HG03575 (cell line): ENCODE measurements around the gene SLC6A18.

Source experiments
- ATAC-seq: cut with Tn5 transposase; IDR thresholded peaks from one replicate; pipeline ENCODE4 v1.9.1; 2021; ENCODE audit not compliant: unreplicated experiment, insufficient number of reproducible peaks, low FRiP score; ENCODE audit errors: extremely low read depth

Gene SLC6A18

DNA sequence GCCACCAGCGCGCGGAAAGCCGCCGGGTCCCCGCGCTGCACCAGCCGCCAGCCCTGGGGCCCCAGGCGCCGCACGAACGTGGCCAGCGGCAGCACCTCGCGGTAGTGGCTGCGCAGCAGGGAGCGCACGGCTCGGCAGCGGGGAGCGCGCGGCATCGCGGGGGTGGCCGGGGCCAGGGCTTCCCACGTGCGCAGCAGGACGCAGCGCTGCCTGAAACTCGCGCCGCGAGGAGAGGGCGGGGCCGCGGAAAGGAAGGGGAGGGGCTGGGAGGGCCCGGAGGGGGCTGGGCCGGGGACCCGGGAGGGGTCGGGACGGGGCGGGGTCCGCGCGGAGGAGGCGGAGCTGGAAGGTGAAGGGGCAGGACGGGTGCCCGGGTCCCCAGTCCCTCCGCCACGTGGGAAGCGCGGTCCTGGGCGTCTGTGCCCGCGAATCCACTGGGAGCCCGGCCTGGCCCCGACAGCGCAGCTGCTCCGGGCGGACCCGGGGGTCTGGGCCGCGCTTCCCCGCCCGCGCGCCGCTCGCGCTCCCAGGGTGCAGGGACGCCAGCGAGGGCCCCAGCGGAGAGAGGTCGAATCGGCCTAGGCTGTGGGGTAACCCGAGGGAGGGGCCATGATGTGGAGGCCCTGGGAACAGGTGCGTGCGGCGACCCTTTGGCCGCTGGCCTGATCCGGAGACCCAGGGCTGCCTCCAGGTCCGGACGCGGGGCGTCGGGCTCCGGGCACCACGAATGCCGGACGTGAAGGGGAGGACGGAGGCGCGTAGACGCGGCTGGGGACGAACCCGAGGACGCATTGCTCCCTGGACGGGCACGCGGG is 69.9 kb downstream of the SLC6A18 start, which contains the start of gene TERT:
Gene TERT (minus strand): TSS at position 234 of the 815 bp plus-strand sequence. CDS start 79 bp downstream, at position 155.
- no peak for ATAC-seq

DNA sequence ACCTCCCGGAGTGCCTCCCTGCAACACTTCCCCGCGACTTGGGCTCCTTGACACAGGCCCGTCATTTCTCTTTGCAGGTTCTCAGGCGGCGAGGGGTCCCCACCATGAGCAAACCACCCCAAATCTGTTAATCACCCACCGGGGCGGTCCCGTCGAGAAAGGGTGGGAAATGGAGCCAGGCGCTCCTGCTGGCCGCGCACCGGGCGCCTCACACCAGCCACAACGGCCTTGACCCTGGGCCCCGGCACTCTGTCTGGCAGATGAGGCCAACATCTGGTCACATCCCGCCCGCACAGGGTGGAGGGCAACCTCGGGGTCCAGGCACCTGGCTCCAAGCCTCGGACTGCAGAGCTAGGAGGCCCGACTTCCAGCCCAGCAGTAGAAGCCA is 70.5 kb downstream of the SLC6A18 start:
- no peak for ATAC-seq
